G401 (cell line): ENCODE results near the gene TMA16. TPM values are rescaled to one million over a fixed set of nuclear protein-coding genes. Genes with fewer than 3 reads are reported as not detected.
"Not testable (repeated sequence)": the region's sequence is repeated elsewhere in the genome, so short reads cannot be mapped to it uniquely, and the experiment has no call there.

Experiments used
- DNase-seq: peaks from one replicate; pipeline ENCODE4 v3.0.0-alpha.2; 2015; ENCODE audit warnings: low spot score
- in situ Hi-C: cut with HindIII; loops from 2 replicates; pipeline ENCODE4 v1.10.0; 2016; ENCODE audit warnings: low sequenced_read_pairs, mixed read lengths
- total RNA-seq: library from RNA; depleted of rRNA; stranded (reverse); fragments of >200 nt; shearing (Covaris generic); gene quantifications from 2 replicates; pipeline ENCODE4 v1.2.3, GENCODE V29; 2014

The TMA16 gene
- total RNA-seq, 1 experiment from 2014 or later = 30.4 TPM

DNA sequence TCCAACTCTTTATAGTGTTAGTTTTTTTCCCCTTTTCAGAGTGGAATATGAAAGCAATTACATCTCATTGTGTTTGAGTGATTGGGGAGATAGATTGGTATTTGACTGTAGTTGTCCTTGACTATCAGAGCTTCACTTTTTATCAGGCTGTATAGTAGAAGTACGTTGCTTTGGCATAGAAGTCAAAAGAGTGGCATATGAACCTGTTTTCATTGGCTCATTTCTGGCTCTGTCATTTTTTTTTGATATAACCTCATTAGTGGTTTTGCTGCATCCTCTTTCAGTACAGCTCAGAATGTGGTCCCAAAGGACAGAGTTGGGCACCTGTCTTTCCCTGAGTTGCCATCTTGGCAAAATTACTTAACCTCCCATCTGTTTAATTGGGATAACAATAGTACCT lies 1.4 kb downstream of the TMA16 start:
- in situ Hi-C loops = no loop called here
- DNase-seq = peak; percentile 62

DNA sequence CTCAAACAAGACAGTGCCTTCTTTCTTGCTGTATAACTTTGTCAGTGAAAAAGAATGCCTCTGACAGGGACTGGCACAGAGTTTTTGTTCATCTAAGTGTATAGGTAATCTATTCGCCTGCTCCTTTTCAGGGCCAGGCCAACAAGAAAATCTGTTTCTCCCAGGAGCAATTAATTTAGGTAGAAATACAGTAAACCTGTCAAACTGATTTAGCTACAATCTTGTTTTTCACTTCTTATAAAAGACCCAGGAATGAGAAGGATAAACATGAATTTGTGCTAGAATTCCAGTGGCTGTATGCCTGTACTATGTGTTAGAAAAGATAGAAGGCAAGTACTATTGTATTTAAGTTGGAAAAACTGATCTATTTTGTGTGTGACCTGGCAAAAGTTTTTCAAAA lies 6.1 kb downstream of the TMA16 start:
- in situ Hi-C loops = no loop called here
- DNase-seq = no peak

GRCh38 chr4:163505374-163505773 lies 10.9 kb downstream of the TMA16 start:
- in situ Hi-C loops = no loop called here
- no peak for DNase-seq

DNA sequence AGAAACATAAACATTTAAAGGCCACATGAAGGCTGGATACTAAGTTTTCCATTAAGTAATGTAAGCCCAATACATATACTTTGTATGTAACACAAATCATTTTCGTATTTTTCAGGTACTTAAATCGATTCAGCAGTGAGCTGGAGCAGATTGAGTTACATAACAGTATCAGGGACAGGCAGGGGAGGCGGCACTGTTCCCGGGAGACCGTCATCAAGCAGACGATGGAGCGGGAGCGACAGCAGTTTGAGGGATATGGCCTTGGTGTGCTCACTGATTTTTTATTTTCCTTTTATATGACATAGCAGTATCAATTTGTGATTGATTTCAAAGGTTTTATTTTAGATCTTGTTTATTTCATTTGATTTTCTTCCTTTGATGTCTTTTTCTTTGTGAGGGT lies 20.7 kb downstream of the TMA16 start:
- no peak for DNase-seq
- in situ Hi-C loops = no loop called here

DNA sequence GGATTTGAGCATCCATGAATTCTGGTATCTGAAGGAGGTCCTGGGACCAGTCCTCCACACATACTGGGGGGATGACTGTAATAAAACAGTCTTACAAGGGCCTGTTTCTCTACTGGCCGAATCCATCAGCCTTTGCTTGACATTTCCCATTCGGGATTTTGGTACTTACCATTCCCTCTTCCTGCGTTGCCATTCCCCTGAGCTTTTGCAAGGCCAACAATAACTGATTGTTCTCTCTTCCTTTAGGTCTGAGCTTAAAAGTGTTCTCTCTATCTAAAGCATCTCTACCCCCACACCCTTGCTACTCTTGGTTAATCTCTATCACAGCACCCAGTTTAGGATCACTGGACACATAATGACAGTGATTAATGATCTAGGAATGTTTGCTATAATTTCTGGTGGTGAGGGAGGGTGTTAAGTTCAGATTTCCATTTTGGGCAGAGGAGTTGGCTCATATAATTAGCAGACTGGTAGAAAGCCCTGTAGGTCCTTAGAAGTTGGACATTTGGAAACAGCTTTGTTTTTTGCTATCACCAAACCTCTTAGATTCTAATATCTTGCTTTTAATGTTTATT lies 29.4 kb downstream of the TMA16 start:
- in situ Hi-C loops = no loop called here
- DNase-seq = no peak

DNA sequence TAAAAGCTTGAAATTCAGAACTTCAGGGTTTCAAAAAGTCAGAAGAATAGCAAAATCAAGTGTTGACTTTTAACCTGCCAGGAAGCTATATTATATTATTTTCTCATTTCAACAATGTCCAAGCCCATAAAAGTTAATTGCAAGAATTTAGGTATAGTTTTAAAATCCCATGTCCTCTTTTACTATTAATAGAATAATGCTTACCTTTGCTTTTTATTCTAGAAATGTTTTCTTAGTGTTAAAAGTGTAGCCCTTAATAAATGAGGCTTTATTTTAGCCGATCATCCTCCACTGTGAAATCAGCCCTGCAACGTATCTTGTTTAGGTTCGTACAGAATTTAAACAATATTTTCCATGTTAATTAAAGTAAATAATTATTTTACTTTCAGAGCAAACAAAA lies 31.5 kb downstream of the TMA16 start:
- in situ Hi-C loops = no loop called here

DNA sequence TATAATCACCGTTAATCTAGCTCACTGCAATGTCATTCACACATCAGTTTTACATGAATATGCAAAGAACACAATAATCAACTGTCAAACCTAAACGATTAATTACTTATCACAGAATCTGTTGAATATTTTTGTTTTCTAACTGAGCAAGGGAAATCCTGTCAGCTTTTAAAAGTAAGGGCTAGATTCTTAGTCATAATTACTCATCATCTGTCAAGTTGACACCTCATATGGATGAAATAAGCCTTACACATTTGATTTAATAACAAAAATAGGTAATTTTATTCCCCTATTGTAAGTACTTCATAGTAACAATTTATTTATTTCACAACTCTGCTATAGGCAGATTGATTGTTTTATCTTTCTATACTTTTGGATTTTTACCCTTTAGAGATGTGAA lies 32.7 kb downstream of the TMA16 start:
- in situ Hi-C loops = no loop called here
- DNase-seq = no peak

More for the DNA sequence above, 31.5 kb downstream of the TMA16 start:
- no peak for DNase-seq

GRCh38 chr4:163528653-163529052 lies 34.2 kb downstream of the TMA16 start:
- in situ Hi-C loops = no loop called here
- no peak for DNase-seq

GRCh38 chr4:163534056-163534455 lies 39.6 kb downstream of the TMA16 start:
- in situ Hi-C loops = no loop called here
- peak; percentile 88 for DNase-seq

DNA sequence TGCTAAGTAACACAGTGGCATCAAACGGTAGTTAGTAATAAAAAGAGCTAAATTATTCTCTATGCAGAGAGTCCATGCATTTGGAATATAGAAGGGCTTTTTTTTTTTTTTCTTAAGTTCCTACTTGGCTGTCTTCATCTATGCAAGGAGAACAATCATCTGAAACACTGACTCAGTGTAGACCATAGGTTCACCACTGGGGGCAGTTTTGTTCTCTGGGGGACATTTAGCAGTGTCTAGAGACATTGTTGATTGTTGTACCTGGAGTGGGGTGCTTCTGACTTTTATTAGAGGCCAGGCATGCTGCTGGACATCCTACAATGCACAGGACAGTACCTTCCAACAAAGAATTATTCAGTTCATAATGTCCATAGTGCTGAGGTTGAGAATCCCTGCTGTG lies 41.2 kb downstream of the TMA16 start:
- in situ Hi-C loops = no loop called here
- DNase-seq = no peak

DNA sequence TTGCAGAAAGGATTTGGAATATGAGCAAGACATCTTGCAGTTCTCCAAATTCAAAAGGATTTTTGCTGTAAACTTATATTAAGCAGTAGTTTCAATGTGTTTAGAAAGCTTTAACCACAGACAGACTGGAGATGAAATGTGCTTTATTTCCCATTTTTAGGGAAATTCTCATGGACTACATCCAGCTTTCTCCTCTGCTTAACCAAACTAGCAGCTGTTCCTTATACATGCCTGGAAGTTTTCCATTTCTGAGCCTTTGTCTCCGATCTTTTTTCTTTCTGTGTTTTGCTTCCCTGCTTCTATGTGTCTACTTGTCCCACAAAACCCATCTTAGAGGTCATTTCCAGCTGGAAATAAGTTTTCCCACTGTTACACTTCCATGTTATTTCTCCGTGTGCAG lies 41.6 kb downstream of the TMA16 start:
- in situ Hi-C loops = no loop called here
- DNase-seq = peak; percentile 52

- in situ Hi-C loops = no loop called here
- no peak for DNase-seq
These were observed 42.6 kb downstream of the TMA16 start for GRCh38 chr4:163537114-163537513.

- DNase-seq, in situ Hi-C loops: not testable (repeated sequence)
These were observed 44.3 kb downstream of the TMA16 start for GRCh38 chr4:163538820-163539219.

DNA sequence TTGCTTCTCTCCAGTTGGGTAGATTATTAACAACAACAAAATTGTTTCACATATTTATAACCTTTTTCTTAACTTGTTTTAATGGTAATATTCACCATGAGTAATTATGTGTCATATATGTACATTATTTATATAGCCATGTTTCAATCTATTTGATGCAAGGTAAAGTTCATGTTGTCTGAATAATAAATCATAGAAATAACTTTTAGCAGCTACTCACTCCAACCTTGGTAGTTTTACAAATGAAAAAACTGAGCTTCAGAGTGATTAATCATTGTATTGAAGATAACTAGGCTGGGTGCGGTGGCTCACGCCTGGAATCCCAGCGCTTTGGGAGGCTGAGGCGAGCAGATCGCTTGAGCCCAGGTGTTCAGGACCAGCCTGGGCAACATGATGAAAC lies 46.0 kb downstream of the TMA16 start:
- DNase-seq = no peak
- in situ Hi-C loops = no loop called here

GRCh38 chr4:163540977-163541376 lies 46.5 kb downstream of the TMA16 start:
- no peak for DNase-seq
- in situ Hi-C loops = no loop called here

DNA sequence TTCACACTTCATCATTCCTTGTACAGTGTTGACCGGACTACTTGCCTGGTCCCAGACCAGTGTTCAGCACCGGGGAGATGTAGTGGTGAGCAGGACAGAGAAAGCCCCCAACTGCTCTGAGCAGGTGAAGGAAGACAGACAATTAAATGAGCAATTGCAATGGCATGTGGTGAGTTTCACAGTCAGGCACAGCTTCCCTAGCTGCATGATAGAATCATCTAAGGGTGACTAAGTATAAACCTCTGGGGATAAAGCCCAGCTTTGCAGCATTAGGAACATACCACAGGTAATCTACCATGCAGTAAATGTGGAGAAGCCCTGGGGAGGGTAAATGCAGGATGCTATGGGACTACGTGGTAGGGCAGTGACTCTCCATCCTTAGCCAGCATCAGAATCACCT lies 47.8 kb downstream of the TMA16 start:
- in situ Hi-C loops = no loop called here
- no peak for DNase-seq

DNA sequence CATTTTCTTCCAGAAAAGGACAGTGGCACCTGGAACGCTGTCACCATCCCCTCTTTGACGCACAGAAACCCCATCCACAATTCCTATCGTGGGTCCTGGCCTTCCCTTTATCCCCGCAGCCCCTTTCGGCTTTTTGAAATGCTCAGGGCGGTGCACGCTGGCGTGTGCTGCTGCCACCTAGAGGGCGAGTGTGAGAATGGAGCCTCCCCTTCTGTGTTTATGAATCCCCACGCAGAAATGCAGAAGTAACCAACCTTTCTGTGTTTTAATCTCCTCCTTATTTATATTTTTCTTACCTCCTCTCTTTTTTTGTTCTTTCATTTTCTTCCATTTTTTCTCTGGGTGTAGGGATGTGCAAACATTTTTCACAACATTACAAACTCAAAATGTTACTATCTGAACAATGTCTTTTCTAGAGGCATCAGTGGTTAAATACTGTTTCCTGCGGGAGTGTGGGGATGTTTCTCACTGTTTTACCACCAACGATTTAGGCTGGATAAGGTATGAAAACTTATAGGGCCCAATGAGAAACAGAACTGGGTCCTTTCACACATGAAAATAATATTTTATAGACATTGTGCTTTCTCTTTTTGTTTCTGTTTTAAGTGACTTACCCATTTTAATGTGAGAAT lies 50.0 kb downstream of the TMA16 start:
- peak; percentile 72 for DNase-seq
- in situ Hi-C loops = no loop called here

DNA sequence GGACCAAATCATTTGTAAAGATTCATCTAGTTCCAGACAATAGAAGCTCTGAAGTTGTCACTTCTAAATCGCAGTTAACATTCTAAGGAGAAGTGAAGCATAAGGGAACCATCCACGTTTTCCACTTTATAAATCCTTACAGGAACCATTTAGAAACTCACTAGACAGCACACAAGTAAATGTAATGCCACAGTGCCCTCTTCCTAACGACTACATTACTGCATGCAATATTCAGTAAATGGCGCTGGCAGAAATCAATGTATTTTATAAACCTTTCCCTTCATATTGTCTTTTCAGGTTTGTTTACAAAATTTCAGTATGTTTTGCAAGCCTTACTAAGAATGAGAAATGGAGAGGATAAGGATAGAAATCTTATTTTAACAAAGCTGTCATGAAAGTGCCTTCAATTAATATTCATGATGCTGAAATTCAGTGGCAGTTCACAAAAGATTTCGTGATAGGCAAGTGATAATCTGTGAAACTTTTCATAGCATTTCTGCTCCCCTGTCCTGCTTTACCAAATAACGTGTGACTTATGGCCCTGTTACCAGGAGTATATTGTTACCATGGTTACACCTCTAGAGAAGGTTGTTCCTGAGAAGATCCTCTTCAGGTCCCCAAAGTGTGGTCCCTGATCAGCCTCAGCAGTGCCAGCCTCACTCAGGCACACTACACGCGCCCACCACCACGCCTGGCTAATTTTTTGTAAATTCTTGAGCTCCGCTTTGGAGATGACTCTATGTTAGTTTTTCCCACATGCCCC lies 54.2 kb downstream of the TMA16 start:
- DNase-seq = peak; percentile 71
- in situ Hi-C loops = no loop called here

DNA sequence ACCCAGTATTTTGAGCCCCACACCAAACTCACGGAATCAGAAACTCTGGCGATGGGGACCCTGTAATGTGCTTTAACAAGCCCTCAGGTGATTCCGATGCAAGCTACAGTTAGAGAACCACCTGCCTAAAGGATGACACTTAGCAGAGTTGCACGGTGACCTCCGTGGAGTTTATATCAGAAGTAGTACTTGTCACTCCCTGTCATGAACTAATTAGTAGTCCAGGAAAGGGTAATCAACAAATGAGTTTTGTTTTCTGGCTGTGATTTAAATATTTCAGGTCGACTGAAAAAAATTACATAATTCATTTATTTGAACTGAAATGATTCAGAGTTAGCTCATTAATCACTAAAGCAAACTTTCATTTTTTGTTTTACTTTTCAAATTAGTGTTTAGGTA lies 56.4 kb downstream of the TMA16 start:
- DNase-seq = no peak
- in situ Hi-C loops = loop anchor here (10.0 kb wide), 1 partner anchor 134 kb away; no protein-coding TSS in a partner anchor

DNA sequence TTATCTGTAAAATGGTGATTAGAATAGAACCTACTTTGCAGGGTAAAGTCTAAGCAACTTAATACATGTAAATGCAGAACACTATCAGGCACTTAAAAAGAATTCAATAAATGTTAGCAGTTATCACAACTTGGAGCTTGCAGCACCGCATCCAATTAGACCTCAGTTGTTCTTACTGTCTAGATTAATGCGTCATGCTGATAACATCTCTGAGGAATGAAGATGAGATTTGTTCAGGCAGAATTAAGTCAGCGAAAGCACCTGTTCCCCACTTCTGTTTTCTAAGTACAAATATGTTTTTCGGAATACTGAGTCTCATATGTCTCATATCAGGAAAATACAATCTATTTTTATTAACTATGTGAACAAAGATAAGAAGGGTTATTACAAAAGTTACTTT lies 58.7 kb downstream of the TMA16 start:
- in situ Hi-C loops = loop anchor here (10.0 kb wide), 1 partner anchor 132 kb away; no protein-coding TSS in a partner anchor
- no peak for DNase-seq
